DND-41 (cell line): ENCODE measurements around the gene SYT1.

ENCODE experiments used
- ATAC-seq: fragments of 200-7000 bp; cut with Tn5 transposase; 3 replicates; pipeline ENCODE4 v1.9.1; 2021; ENCODE audit warnings: low read depth; ENCODE audit not compliant: insufficient read depth
- DNase-seq: peaks from one replicate; pipeline ENCODE4 v3.0.0-alpha.2; 2020
- H2AFZ ChIP-seq: 2 replicates; pipeline ENCODE4 v1.6.0; 2012; ENCODE audit warnings: low read depth, low read length
- H3K27ac ChIP-seq: 2 replicates; pipeline ENCODE4 v1.5.1; 2012; ENCODE audit warnings: low read length, inconsistent platforms
- H3K27me3 ChIP-seq: fragments of 200-600 bp; sonication (generic); 2 replicates; pipeline ENCODE4 v1.6.0; 2012; ENCODE audit warnings: low read length, mild to moderate bottlenecking, inconsistent platforms; ENCODE audit not compliant: insufficient read depth, poor library complexity
- H3K36me3 ChIP-seq: 2 replicates; pipeline ENCODE4 v1.5.1; 2012; ENCODE audit warnings: low read length, inconsistent platforms; ENCODE audit not compliant: insufficient read depth
- H3K4me1 ChIP-seq: 2 replicates; pipeline ENCODE4 v1.5.1; 2012; ENCODE audit warnings: mild to moderate bottlenecking, low read length; ENCODE audit not compliant: insufficient read depth
- H3K4me2 ChIP-seq: 2 replicates; pipeline ENCODE4 v1.6.0; 2012; ENCODE audit warnings: mild to moderate bottlenecking, moderate library complexity, low read length, inconsistent platforms; ENCODE audit not compliant: insufficient read depth
- H3K4me3 ChIP-seq, 2 experiments: fragments of 200-600 bp in 1 of 2; shearing (Covaris generic) in 1 of 2; 2 replicates each; pipeline ENCODE4 v1.5.1; 2012 to 2016; ENCODE audit warnings: inconsistent platforms in 2 of 2, low read length in 2 of 2, mild to moderate bottlenecking in 2 of 2, low read depth in 1 of 2, moderate library complexity in 1 of 2
- H3K79me2 ChIP-seq: 2 replicates; pipeline ENCODE4 v1.6.0; 2012; ENCODE audit warnings: low read length, inconsistent platforms; ENCODE audit not compliant: insufficient read depth
- H3K9ac ChIP-seq: 2 replicates; pipeline ENCODE4 v1.6.0; 2012; ENCODE audit warnings: low read depth, mild to moderate bottlenecking, inconsistent platforms, low read length, moderate library complexity
- H3K9me3 ChIP-seq: 2 replicates; pipeline ENCODE4 v1.5.1; 2012; ENCODE audit warnings: low read length, moderate library complexity, mild to moderate bottlenecking, inconsistent platforms; ENCODE audit not compliant: insufficient read depth, severe bottlenecking
- H4K20me1 ChIP-seq: 2 replicates; pipeline ENCODE4 v1.6.0; 2012; ENCODE audit warnings: low read length; ENCODE audit not compliant: insufficient read depth
- EZH2 ChIP-seq: IDR thresholded peaks from 3 replicates; pipeline ENCODE4 v1.6.1; 2012; ENCODE audit warnings: borderline replicate concordance, low read depth, mild to moderate bottlenecking, moderate library complexity, low read length, inconsistent platforms; ENCODE audit not compliant: severe bottlenecking
- TF ChIP-seq, protein P1 (sequence below): IDR thresholded peaks from 2 replicates; pipeline ENCODE4 v1.5.1; 2012; ENCODE audit warnings: borderline replicate concordance, low read length, moderate library complexity, mild to moderate bottlenecking; ENCODE audit not compliant: poor library complexity, severe bottlenecking; ENCODE audit errors: extremely low read depth

Gene SYT1

DNA sequence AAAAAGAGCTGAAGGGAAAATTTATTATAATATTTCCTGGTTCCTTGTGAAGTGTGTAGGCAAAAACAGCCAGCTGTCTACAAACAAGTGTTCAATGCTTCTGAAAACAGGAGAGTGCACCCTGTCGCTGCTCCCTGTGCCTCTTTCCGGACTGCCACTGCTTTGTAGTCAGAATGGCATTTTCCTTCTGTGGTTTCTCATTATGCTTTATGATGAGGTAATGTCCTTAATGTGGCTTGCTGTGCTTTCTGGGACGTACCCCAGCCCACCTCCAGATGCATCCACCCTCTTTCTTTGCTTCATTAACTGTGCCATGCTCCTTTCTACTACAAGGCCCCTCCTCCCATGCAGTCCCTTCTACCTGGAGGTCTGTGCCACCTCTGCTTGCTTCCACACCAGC lies 148.1 kb downstream of the SYT1 start:
- DNase-seq (peak; percentile 18), ATAC-seq (peak; percentile 87)
- no peak overlapping the region for H3K27ac ChIP-seq
- TF ChIP-seq, protein P1, sequence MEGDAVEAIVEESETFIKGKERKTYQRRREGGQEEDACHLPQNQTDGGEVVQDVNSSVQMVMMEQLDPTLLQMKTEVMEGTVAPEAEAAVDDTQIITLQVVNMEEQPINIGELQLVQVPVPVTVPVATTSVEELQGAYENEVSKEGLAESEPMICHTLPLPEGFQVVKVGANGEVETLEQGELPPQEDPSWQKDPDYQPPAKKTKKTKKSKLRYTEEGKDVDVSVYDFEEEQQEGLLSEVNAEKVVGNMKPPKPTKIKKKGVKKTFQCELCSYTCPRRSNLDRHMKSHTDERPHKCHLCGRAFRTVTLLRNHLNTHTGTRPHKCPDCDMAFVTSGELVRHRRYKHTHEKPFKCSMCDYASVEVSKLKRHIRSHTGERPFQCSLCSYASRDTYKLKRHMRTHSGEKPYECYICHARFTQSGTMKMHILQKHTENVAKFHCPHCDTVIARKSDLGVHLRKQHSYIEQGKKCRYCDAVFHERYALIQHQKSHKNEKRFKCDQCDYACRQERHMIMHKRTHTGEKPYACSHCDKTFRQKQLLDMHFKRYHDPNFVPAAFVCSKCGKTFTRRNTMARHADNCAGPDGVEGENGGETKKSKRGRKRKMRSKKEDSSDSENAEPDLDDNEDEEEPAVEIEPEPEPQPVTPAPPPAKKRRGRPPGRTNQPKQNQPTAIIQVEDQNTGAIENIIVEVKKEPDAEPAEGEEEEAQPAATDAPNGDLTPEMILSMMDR, result no peak
- TF ChIP-seq EZH2, result no peak
- H3K9me3 ChIP-seq, result no peaks in the 10 kb centered on the region
- H4K20me1 ChIP-seq, result no peaks in the 10 kb centered on the region
- H3K9ac ChIP-seq, result no peak overlapping the region
- no peaks in the 10 kb centered on the region for H3K79me2 ChIP-seq
- no peak overlapping the region for H3K4me3 ChIP-seq
- H3K4me2 ChIP-seq, result no peak overlapping the region
- no peaks in the 10 kb centered on the region for H3K27me3 ChIP-seq
- no peaks in the 10 kb centered on the region for H3K36me3 ChIP-seq
- no peak overlapping the region for H2AFZ ChIP-seq
- H3K4me1 ChIP-seq, result peaks cover 9% of the 10 kb centered on the region

DNA sequence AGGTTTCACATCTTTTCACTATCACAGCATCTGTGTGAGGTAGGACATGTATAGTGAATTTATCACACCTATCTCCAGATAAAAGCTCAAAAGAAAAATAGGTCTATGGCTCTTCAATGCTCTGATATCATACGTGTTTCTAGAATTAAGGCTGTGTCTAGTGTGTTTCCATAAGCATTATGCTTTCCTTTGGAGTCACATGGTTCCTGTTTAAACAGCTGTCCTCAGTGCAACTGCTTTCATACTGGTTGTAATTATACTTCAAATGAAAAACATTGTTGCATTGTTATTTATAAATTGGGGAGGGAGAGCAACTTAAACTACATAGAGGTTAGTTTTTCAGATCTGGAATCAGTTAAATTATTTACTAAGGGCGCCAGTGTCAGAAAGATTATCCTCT lies 151.6 kb downstream of the SYT1 start:
- Histone ChIP-seq H3K4me1 (peaks cover 9% of the 10 kb centered on the region), H3K79me2 (no peaks in the 10 kb centered on the region), H3K27me3 (no peaks in the 10 kb centered on the region), H3K27ac (no peak overlapping the region), H3K36me3 (no peaks in the 10 kb centered on the region), H3K4me3 (no peak overlapping the region), H3K4me2 (no peak overlapping the region), H3K9ac (no peak overlapping the region), H4K20me1 (no peaks in the 10 kb centered on the region), H3K9me3 (no peaks in the 10 kb centered on the region), H2AFZ (no peak overlapping the region)
- no peak for TF ChIP-seq EZH2
- TF ChIP-seq, protein P1, result no peak
- no peak for DNase-seq
- ATAC-seq, result no peak

DNA sequence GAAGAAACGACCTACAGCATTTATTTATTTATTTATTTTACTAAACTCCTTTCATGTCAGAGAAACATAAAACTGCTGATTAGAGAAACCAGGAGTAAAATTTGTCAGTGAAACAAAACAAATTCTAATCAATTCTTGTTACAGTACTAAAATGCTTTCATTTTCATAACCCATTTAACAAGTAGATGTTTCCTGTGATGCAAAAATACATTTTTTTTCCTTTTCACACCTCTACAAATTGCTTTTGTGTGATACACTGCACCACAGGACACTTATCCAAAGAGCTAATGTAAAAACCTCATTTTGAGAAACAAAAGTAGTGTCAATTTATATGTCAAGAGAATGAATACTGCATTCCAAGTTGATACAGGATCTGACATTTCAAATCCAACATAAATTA lies 155.1 kb downstream of the SYT1 start:
- Histone ChIP-seq H3K4me3 (no peak overlapping the region), H3K79me2 (no peaks in the 10 kb centered on the region), H3K27me3 (no peaks in the 10 kb centered on the region), H3K9me3 (no peaks in the 10 kb centered on the region), H3K4me2 (no peak overlapping the region), H3K4me1 (no peaks in the 10 kb centered on the region), H3K27ac (no peak overlapping the region), H3K9ac (no peak overlapping the region), H4K20me1 (no peaks in the 10 kb centered on the region), H3K36me3 (no peaks in the 10 kb centered on the region), H2AFZ (no peak overlapping the region)
- DNase-seq, result no peak
- TF ChIP-seq, protein P1, result no peak
- no peak for TF ChIP-seq EZH2
- no peak for ATAC-seq

DNA sequence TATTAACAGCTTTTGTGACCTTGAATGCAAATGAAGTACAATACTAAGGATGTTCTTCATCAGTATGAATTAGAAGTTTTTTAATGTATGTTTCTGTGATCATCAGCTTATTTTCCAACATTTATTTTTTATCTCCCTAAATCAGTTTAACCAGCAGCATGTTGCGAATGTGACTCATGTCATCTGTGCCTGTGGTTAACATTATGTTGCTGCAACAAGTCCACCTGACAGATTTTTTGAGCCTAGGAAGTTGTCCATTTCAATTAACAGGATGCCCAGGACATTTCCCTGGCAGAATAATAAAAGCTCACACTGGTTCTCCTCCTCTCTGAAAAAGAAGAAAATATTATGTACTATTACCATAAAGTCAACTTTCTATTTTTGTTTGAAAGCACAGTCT lies 155.5 kb downstream of the SYT1 start:
- TF ChIP-seq EZH2, result no peak
- TF ChIP-seq, protein P1, result no peak
- Histone ChIP-seq H4K20me1 (no peaks in the 10 kb centered on the region), H3K4me2 (no peak overlapping the region), H3K9me3 (no peaks in the 10 kb centered on the region), H3K4me3 (no peak overlapping the region), H3K27me3 (no peaks in the 10 kb centered on the region), H3K27ac (no peak overlapping the region), H3K79me2 (no peaks in the 10 kb centered on the region), H2AFZ (no peak overlapping the region), H3K4me1 (no peaks in the 10 kb centered on the region), H3K9ac (no peak overlapping the region), H3K36me3 (no peaks in the 10 kb centered on the region)
- DNase-seq, result no peak
- no peak for ATAC-seq
